SK-N-SH (cell line): ENCODE data around the gene DMD. TPM values are rescaled to one million over a fixed set of nuclear protein-coding genes. Genes with fewer than 3 reads are reported as not detected.

Source experiments
- CTCF ChIA-PET: fragments of 300-600, 350-600 bp; formaldehyde crosslinking; extraction: SDS; loops from one replicate; lab custom pipeline; 2021; lab: Yijun Ruan, JAX
- POLR2A ChIA-PET: fragments of 350-600 bp; sonication (Branson Sonifier 250); formaldehyde crosslinking; extraction: SDS; loops from one replicate; lab custom pipeline; 2020; ENCODE audit warnings: antibody characterized with exemption, inconsistent platforms; lab: Yijun Ruan, JAX
- DNase-seq: peaks from one replicate; pipeline ENCODE4 v3.0.0; 2012
- H2AFZ ChIP-seq: fragments of 200-600 bp; sonication (generic); 2 replicates; pipeline ENCODE4 v1.8.1; 2016; ENCODE audit warnings: antibody characterized with exemption, mild to moderate bottlenecking, low read depth
- H3F3A ChIP-seq: fragments of 200-600 bp; sonication (generic); replicated peaks from 2 replicates; pipeline ENCODE3; 2016; ENCODE audit warnings: antibody characterized with exemption, mild to moderate bottlenecking; ENCODE audit not compliant: insufficient read depth
- H3K27ac ChIP-seq, 2 experiments: fragments of 200-500 bp in 1 of 2; fragments of 200-600 bp in 1 of 2; sonication (Bioruptor generic) in 1 of 2; sonication (generic), shearing (Covaris generic) in 1 of 2; 2 replicates each; pipeline versions ENCODE4 v1.5.1 to v1.6.1; 2014 to 2016; ENCODE audit warnings: low read depth in 2 of 2, inconsistent platforms in 1 of 2, low read length in 1 of 2, mild to moderate bottlenecking in 1 of 2, mixed read lengths in 1 of 2
- H3K27me3 ChIP-seq: fragments of 200-600 bp; sonication (generic), shearing (Covaris generic); 2 replicates; pipeline ENCODE4 v1.6.1; 2016; ENCODE audit warnings: mixed run types; ENCODE audit not compliant: insufficient read depth
- H3K36me3 ChIP-seq, 2 experiments: fragments of 200-500 bp in 1 of 2; fragments of 200-600 bp in 1 of 2; sonication (Bioruptor generic) in 1 of 2; sonication (generic) in 1 of 2; replicated peaks in 1 of 2; 2 replicates each; pipeline versions ENCODE3 to v1.5.1; 2014 to 2016; ENCODE audit warnings: low read length in 1 of 2, mild to moderate bottlenecking in 1 of 2; ENCODE audit not compliant: insufficient read depth in 2 of 2, control insufficient read depth in 1 of 2
- H3K4me1 ChIP-seq, 2 experiments: fragments of 200-500 bp in 1 of 2; fragments of 200-600 bp in 1 of 2; sonication (Bioruptor generic) in 1 of 2; sonication (generic), shearing (Covaris generic) in 1 of 2; 2 replicates each; pipeline versions ENCODE4 v1.5.1 to v1.6.1; 2014 to 2016; ENCODE audit warnings: low read depth in 1 of 2, low read length in 1 of 2, mixed run types in 1 of 2; ENCODE audit not compliant: insufficient read depth in 2 of 2, control insufficient read depth in 1 of 2
- H3K4me2 ChIP-seq: fragments of 200-600 bp; sonication (generic), shearing (Covaris generic); 2 replicates; pipeline ENCODE4 v1.6.1; 2017; ENCODE audit warnings: mixed run types
- H3K4me3 ChIP-seq, 2 experiments: fragments of 200-500 bp in 1 of 2; fragments of 200-600 bp in 1 of 2; sonication (Bioruptor generic) in 1 of 2; sonication (generic), shearing (Covaris generic) in 1 of 2; 2 replicates each; pipeline versions ENCODE4 v1.5.1 to v1.8.1; 2014 to 2016; ENCODE audit warnings: low read depth in 2 of 2, inconsistent platforms in 1 of 2, low read length in 1 of 2, mild to moderate bottlenecking in 1 of 2, mixed read lengths in 1 of 2, moderate library complexity in 1 of 2
- H3K79me2 ChIP-seq: fragments of 200-600 bp; sonication (generic); 2 replicates; pipeline ENCODE4 v1.8.1; 2017; ENCODE audit warnings: mild to moderate bottlenecking; ENCODE audit not compliant: insufficient read depth
- H3K9ac ChIP-seq: fragments of 200-600 bp; sonication (generic); 2 replicates; pipeline ENCODE4 v1.6.1; 2017; ENCODE audit warnings: mixed run types
- H3K9me2 ChIP-seq: fragments of 200-600 bp; sonication (generic); 2 replicates; pipeline ENCODE4 v1.6.1; 2017; ENCODE audit warnings: mixed run types
- H3K9me3 ChIP-seq: fragments of 200-600 bp; sonication (generic); 2 replicates; pipeline ENCODE4 v1.6.1; 2017; ENCODE audit warnings: mixed run types, mild to moderate bottlenecking, moderate library complexity
- H4K20me1 ChIP-seq: fragments of 200-600 bp; sonication (generic); 2 replicates; pipeline ENCODE4 v1.6.1; 2017; ENCODE audit warnings: mild to moderate bottlenecking, mixed run types; ENCODE audit not compliant: insufficient read depth
- ELF1 ChIP-seq: IDR thresholded peaks from 2 replicates; pipeline ENCODE4 v1.4.0; 2012
- EZH2phosphoT487 ChIP-seq: fragments of 200-600 bp; sonication (generic); IDR thresholded peaks from 2 replicates; pipeline ENCODE4 v1.6.1; 2017; ENCODE audit warnings: low read depth, mixed run types, mild to moderate bottlenecking, antibody characterized with exemption, moderate library complexity, borderline replicate concordance
- FOSL2 ChIP-seq: IDR thresholded peaks from 2 replicates; pipeline ENCODE4 v1.4.0; 2012; ENCODE audit warnings: low read depth, mild to moderate bottlenecking, moderate library complexity, borderline replicate concordance
- FOXJ3 ChIP-seq: sonication (generic); formaldehyde crosslinking; IDR thresholded peaks from 2 replicates; pipeline ENCODE4 v1.5.1; 2020; ENCODE audit warnings: mild to moderate bottlenecking, missing genetic modification reagents
- FOXM1 ChIP-seq: IDR thresholded peaks from 2 replicates; pipeline ENCODE4 v1.4.0; 2012; ENCODE audit warnings: low read depth, mild to moderate bottlenecking
- GATA2 ChIP-seq: sonication (generic); formaldehyde crosslinking; IDR thresholded peaks from 2 replicates; pipeline ENCODE4 v1.5.0; 2020; ENCODE audit warnings: mild to moderate bottlenecking, missing genetic modification reagents
- MAX ChIP-seq: IDR thresholded peaks from 2 replicates; pipeline ENCODE4 v1.4.0; 2012; ENCODE audit warnings: low read depth
- PBX3 ChIP-seq: IDR thresholded peaks from 2 replicates; pipeline ENCODE4; 2012
- POLR2AphosphoS5 ChIP-seq: IDR thresholded peaks from 2 replicates; pipeline ENCODE4 v1.6.1; 2012; ENCODE audit warnings: low read depth, low read length
- REST ChIP-seq: IDR thresholded peaks from 2 replicates; pipeline ENCODE4 v1.6.1; 2012; ENCODE audit warnings: mild to moderate bottlenecking, low read depth, low read length, moderate library complexity
- USF1 ChIP-seq: IDR thresholded peaks from 2 replicates; pipeline ENCODE4 v1.4.0; 2012; ENCODE audit warnings: low read depth, borderline replicate concordance
- YY1 ChIP-seq: IDR thresholded peaks from 2 replicates; pipeline ENCODE4 v1.4.0; 2012; ENCODE audit warnings: low read depth, mild to moderate bottlenecking
- WGBS: methylation state at CpG from one replicate; pipeline ENCODE4 v1.1.6; 2017; ENCODE audit warnings: low lambda C conversion rate; 5-methylcytosine and 5-hydroxymethylcytosine counted together
- polyA plus RNA-seq, 3 experiments: library from polyadenylated mRNA; depleted of rRNA; stranded (reverse); fragments of >200 nt; gene quantifications; 2 replicates each; pipeline ENCODE4 v1.2.3, GENCODE V29; 2012

The DMD gene
- polyA plus RNA-seq, 1 of the 3 experiments (the other 2 are of a cell fraction) = 3.9 TPM

- Histone ChIP-seq H3K36me3 (no peaks in the 10 kb centered on the region), H3K79me2 (no peaks in the 10 kb centered on the region), H3K4me2 (no peak overlapping the region), H3K27me3 (no peaks in the 10 kb centered on the region), H3K9me3 (no peaks in the 10 kb centered on the region), H3K4me3 (no peak overlapping the region), H4K20me1 (no peaks in the 10 kb centered on the region), H3K4me1 (no peaks in the 10 kb centered on the region), H3F3A (no peaks in the 10 kb centered on the region), H2AFZ (no peak overlapping the region), H3K9ac (no peak overlapping the region), H3K9me2 (no peaks in the 10 kb centered on the region), H3K27ac (no peak overlapping the region)
- ChIA-PET CTCF (no interaction called here), POLR2A (no interaction called here)
- WGBS = 57% methylated on average over 10 of the region's 11 CpGs
- TF ChIP-seq FOXJ3 = no peak
- no peak for TF ChIP-seq ELF1
- no peak for TF ChIP-seq PBX3
- no peak for TF ChIP-seq USF1
- TF ChIP-seq GATA2 (CRISPR knock-in tag) = no peak
- no peak for TF ChIP-seq REST
- no peak for TF ChIP-seq POLR2AphosphoS5
- TF ChIP-seq MAX = no peak
- TF ChIP-seq FOSL2 = no peak
- no peak for TF ChIP-seq YY1
- TF ChIP-seq EZH2phosphoT487 = no peak
- no peak for TF ChIP-seq FOXM1
- DNase-seq = no peak
Measured at GRCh38 chrX:31190221-31190975, 2021.0 kb downstream of the DMD start.
